GDM1 (cell line): Measurements from ENCODE around the gene HSPA1L.
A peak's percentile ranks its signal among the peaks of the same experiment; 100 is the strongest.
"Not testable (repeated sequence)": the region's sequence is repeated elsewhere in the genome, so short reads cannot be mapped to it uniquely, and the experiment has no call there.

ENCODE experiments used
- DNase-seq: peaks from one replicate; lab custom pipeline; 2025; lab: John Stamatoyannopoulos, UW

Gene HSPA1L

DNA sequence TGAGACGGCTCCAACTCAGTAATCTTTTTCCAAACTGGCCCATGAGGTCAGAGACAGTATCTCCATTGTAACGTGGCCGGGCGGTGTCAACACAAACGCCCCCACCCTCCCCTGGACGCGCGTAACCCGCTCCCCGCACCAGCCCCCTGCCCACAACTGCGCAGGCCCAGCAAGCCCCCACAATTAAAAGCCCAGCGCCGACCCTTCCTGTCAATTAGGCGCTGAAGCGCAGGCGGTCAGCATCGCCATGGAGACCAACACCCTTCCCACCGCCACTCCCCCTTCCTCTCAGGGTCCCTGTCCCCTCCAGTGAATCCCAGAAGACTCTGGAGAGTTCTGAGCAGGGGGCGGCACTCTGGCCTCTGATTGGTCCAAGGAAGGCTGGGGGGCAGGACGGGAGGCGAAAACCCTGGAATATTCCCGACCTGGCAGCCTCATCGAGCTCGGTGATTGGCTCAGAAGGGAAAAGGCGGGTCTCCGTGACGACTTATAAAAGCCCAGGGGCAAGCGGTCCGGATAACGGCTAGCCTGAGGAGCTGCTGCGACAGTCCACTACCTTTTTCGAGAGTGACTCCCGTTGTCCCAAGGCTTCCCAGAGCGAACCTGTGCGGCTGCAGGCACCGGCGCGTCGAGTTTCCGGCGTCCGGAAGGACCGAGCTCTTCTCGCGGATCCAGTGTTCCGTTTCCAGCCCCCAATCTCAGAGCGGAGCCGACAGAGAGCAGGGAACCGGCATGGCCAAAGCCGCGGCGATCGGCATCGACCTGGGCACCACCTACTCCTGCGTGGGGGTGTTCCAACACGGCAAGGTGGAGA lies at the start of gene HSPA1L, which contains the start of gene HSPA1A:
TSS of gene HSPA1L (minus strand) at position 259 of the 814 bp plus-strand sequence. CDS start 3,311 bp downstream, outside the sequence.
TSS of gene HSPA1A (plus strand) at position 519 of the 814 bp plus-strand sequence. CDS start at position 733, 214 bp downstream.
- peak; percentile 89 for DNase-seq

DNA sequence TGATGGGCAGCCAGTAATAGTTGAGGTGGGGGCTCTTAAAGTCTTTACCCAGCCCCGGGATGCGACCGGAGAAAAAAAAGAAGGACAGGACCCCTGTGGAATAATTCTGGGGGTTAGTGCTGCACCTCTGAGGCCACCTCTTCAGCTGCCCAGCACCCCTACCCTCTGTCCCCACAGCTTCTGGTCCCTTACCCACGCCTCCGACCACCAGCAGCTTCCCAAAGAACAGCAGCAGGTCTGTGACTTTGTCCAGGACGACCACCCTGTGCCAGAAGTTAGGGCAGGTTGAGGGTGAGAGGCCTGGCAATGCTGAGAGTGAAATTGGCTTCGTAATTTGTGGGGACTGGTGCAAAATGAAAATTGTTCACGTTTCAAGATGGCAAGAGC lies 49.7 kb upstream of the HSPA1L start:
- no peak for DNase-seq

DNA sequence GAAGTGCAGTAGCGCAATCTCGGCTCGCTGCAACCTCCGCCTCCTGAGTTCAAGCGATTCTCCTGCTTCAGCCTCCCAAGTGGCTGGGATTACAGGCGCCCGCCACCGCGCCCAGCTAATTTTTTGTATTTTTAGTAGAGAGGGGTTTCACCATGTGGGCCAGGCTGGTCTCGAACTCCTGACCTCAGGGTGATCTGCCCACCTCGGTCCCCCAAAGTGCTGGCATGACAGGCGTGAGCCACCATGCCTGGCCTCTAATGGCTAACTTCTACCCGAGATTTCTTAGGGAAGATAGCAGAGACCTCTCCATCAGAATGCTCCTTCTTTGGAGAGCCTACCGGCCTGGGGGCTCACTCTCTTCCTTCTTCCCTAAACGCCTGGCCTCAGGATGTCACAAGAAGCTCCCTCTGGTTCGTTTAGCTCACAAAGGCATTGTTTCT lies 49.1 kb upstream of the HSPA1L start:
- not testable (repeated sequence) for DNase-seq

DNA sequence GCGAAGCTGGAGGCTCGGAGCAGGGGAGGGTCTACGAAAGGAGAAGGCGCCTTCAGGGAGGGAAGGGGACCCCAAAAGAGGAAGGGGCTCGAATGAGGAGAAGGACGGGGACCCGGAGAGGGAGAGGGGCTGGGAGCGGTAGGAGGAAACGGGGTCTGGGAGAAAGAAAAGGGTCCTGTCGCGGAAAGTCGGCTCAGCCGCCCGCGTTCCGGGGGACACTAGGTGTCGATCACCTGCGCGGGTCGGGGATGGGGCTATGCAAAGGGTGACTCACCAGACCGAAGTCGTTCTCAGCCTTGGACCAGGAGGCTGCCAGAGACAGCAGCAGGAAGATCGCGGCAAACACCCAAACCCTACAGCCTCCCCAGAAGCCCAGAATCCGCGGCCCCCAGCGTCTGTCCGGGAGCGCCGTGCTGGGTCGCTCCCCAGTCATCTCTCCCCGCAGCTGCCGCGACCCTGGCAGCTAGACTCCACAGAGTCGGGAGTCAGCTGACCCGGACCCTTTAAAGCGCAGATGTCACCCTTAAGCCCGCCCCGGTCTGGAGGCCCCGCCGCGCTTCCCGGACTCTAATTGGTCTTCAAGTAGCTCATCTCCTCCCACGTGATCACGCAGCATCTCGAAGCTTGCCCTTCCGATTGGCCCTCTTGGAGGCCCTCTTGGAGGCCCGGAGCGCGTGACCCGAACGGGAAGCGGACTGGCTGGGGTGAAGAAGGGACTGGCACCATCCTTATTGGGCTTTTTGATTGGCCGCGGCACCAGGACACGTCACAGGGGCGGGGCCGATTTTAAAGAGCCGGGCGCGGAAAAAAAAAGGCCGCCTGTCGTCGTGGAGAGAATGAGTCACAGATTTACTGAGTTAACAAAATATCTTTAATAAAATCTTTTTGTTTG lies 47.5 kb upstream of the HSPA1L start, which contains the start of gene NEU1:
TSS of gene NEU1 (minus strand) at position 478 of the 892 bp plus-strand sequence. CDS start at position 433, 45 bp downstream.
- peak; percentile 100 for DNase-seq

GRCh38 chr6:31861919-31862343 lies 46.8 kb upstream of the HSPA1L start:
- no peak for DNase-seq

DNA sequence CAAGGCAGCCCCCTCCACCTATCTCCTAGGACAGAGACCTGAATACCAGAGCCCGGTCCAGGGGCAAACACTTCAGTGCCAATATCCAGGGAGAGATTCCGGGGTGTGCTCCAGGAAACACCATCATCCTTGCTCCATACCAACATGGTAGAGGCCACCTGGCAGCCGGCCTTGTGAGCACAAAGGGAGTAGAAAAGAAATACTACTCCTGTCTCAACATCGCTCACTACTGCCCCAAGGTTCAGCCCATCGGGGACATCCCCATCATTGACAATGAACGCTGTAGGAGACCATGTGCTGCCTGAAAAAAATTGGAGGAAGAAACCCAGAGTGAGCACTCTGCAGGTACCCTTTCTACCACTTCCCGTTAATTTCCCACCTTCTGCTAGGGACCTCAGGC lies 46.1 kb upstream of the HSPA1L start:
- DNase-seq, result no peak

GRCh38 chr6:31860349-31860748 lies 45.3 kb upstream of the HSPA1L start:
- DNase-seq, result no peak

- no peak for DNase-seq
Observed at GRCh38 chr6:31859923-31860322, 44.8 kb upstream of the HSPA1L start.

DNA sequence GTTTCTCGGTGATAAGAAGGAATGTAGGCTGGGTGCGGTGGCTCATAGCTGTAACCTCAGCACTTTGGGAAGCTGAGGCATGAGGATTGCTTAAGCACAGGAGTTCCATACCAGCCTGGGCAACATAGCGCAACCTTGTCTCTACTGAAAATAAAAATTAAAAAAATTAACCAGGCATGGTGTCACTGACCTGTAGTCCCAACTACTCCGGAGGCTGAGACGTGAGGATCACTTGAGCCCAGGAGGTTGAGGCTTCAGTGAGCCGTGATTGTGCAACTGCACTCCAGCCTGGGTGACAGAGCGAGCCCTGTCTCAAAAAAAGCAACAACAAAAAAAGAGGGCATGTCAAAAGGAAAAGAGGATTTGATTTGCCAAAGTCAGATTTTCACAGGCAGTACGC lies 43.6 kb upstream of the HSPA1L start:
- no peak for DNase-seq

- DNase-seq, result not testable (repeated sequence)
Observed at GRCh38 chr6:31857774-31858173, 42.7 kb upstream of the HSPA1L start.

- not testable (repeated sequence) for DNase-seq
Observed at GRCh38 chr6:31851980-31852718, 37.1 kb upstream of the HSPA1L start.

DNA sequence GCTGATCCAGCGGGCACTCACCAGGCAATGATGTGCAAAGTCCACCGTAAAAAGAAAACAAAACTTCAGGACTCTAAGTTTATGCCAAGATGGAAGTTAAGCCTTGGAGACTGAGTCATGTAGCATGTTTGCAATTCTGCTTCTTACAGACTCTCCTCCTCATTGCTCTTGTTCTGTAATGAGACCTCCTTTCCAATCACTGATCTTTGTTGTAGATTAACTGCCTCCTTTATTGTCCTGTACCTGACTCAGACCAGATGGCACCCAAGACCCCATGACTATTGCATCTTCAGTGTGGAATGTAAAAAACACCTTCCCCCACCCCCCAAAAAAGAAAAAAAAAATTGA lies 36.4 kb upstream of the HSPA1L start:
- no peak for DNase-seq

DNA sequence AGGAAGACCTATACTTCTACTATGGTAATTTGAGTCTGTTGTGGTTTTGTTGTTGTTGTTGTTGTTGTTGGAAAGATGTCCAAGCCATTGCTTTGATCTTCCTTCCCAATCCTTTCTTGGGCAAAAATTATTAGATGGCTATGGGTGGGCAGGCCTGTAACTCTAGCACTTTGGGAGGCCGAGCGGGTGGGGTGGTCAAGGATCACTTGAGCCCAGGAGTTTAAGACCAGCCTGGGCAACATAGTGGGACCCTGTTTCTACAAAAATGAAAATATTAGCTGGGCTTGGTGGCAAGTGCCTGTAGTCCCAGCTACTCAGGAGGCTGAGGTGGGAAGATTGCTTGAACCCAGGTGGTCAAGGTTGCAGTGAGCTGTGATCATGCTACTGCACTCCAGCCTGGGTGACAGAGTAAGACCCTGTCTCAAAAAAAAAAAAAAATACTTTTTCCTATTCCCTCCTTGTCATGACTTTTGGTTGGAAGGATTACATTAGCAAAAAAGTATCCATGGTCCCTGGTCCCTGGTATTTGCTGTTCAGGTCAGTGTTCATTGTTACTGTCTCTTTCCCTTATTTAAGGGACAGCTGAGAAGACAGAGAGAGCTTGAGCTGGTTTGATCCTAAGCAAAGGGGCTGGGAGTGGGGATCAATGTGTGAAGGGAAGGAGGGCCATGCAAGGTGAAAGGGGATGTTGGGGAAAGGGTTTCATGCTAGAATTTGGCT lies 35.8 kb upstream of the HSPA1L start:
- DNase-seq, result no peak

GRCh38 chr6:31847276-31847978 lies 32.3 kb upstream of the HSPA1L start:
- no peak for DNase-seq

DNA sequence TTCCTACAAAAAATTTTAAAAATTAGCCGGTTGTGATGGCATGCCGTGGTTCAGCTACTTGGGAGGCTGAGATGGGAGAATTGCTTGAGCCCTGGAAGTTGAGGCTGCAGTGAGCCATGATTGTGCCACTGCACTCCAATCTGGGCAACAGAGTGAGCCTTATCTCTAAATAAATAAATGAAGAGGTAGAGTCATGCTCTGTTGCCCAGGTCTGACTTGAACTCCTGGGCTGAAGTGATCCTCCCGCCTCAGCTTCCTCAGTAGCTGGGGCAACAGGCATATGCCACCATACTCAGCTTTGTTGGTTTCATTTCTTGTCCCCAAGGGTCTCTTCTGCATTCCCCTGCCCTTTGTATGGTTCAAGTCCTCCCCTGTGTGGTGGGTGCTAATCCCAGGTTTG lies 29.4 kb upstream of the HSPA1L start:
- DNase-seq, result no peak

DNA sequence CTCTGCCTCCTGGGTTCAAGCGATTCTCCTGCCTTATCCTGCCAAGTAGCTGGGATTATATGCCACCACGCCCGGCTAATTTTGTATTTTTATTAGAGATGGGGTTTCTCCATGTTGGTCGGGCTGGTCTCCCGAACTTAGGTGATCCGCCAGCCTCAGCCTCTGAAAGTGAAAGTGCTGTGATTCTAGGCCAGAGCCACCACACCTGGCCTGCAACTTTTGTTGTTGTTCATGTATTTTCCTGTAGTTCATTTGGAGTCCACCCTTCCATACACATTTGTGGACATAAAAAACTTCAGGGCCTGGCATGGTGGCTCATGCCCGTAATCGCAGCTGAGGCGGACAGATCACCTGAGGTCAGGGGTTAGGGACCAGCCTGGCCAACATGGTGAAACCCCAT lies 27.0 kb upstream of the HSPA1L start:
- DNase-seq, result no peak

DNA sequence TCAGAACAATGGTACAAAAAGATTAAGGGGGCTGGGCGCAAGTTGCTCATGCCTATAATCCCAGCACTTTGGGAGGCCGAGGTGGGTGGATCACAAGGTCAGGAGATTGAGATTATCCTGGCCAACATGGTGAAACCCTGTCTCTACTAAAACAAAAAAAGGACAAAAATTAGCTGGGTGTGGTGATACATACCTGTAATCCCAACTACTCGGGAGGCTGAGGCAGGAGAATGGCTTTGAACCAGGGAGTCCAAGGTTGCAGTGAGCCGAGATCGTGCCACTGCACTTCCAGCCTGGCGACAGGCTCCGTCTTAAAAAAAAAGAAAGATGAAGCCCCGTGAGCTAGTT lies 24.7 kb upstream of the HSPA1L start:
- not testable (repeated sequence) for DNase-seq

GRCh38 chr6:31838968-31839367 lies 23.9 kb upstream of the HSPA1L start:
- no peak for DNase-seq

- not testable (repeated sequence) for DNase-seq
Observed at GRCh38 chr6:31838114-31838553, 23.1 kb upstream of the HSPA1L start.

DNA sequence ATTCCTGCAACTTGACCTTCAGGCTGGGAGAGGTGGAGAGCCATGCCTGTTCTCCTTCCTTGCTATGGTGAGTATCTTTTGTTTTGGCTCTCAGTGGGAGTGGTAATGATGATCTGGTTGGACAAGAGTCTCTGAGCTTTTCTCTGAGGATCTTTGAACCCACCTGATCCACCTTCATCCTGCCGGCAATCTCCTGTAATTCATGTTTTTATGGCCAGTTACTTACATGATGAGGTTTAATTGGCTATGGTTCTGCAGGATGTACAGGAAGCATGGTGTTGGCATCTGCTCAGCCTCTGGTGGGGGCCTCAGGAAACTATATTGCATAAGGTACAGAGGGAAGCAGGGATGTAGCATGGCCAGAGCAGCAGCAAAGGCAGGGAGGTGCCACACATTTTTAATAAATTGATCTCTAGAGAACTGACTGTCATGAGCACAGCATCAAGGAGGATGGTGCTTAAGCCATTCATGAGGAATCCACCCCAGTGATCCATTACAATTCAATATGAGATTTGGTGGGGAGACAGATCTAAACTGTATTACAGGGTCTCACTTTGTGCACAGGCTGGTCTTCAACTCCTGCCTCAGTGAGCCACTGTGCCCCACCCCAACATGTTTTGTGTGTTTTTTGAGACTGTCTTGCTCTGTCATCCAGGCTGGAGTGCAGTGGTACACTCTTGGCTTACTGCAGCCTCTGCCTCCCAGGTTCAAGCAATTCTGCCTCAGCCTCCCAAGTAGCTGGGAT lies 22.5 kb upstream of the HSPA1L start:
- DNase-seq, result no peak
